Stimulated activated CD8-positive, alpha-beta memory T cell treated with anti-CD3 and anti-CD28 coated beads, Interleukin-4, amount 100 ng/mL, for 48 hours (primary cell): ENCODE data around the gene SMAD1.
A peak's percentile ranks its signal among the peaks of the same experiment; 100 is the strongest.
"Not testable (repeated sequence)": the region's sequence is repeated elsewhere in the genome, so short reads cannot be mapped to it uniquely, and the experiment has no call there.

ENCODE experiments used
- DNase-seq: peaks from one replicate; pipeline ENCODE4 v3.0.0-alpha.2; 2020

The SMAD1 gene

DNA sequence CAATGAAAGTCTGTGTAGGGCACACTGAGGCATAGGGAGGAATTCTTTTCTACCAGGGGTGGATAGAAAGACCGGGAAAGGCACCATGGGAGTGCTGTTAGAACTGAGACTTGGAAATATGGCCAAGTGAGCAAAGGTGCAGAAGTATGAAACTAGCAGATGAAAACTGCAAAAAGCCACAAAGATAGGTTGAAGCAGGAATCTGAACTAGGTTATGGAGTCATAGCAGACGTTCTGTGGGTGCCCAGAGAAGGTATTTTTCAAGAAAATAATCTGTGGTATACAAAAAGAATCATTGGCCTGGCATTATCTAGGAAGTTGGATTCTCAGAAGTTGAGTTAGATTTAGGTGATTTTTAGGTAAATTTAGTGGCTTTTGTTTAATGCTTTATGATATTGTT, 48.5 kb downstream of the SMAD1 start:
- DNase-seq, result no peak

DNA sequence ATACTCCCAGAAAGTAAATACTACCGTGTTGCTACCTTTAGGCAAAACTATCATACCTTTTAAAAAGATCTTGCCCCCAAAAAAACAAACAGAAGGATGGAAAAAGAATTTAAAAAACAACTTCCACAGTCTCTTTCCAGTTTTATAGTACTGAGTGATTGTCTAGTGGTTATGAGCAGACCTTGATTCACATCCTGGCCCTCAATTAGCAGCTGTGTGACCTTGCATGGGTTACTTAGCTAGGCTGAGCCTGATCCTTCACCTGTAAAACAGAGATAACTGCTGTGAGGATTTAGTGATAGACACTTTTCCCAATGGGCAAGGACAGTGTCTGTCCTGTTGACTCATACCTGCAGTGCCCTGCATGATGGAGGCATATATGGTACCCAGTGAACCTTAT, 49.0 kb downstream of the SMAD1 start:
- no peak for DNase-seq

DNA sequence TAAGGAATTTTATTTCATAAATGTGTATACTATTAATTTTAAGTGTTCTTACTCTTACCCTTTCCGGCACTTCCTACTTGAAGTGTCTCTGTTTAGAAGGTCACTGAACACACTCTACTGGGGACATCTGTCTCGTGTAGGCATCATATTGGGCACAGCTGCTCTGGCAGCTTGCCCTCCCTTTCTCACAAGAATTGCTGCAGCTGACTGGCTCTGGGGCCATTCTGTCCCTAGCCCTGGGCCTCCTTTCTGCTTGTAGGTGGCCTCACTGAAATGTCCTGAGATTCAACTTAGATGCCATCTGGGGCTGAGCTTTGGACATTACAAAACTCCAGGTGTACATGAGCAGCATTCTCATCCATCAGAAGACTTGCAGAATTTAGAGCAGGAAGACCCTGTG, 49.6 kb downstream of the SMAD1 start:
- no peak for DNase-seq

DNA sequence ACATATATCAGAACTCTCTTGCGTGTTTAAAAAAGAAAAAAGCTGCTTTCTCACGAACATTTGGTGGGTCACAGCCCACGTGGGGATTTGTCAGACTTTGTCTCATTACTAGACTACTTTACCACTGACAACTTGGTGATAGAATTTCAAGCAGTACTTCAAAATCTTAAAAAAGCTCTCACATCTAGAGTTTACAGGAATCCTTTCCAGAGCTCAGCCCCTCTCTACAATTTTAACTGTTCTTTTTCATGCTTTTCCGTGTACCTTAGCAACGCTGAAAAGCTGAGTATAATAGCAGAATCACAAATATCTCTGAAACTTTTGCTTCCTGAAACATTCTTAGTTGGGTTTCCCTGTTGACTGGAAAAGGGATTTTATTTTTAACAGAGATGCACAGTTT, 50.2 kb downstream of the SMAD1 start:
- no peak for DNase-seq

DNA sequence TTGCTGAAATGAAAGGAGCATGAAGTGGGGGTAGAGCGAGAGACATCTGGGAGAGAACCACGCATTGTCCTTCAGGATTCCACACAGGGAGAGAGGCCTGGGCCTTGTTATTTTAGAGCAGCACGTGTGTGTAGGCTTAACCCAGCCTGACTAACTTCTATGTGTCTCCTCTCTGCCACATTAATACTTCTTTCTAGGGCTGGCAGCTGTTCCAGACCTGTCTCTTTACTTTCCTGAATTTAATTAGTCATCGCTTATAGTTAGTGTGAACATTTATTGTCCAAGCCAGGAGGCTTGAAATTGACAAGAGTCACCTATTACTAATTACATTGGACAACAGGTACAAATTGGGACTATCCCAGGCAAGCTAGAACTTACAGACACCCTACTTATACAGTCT, 51.3 kb downstream of the SMAD1 start:
- no peak for DNase-seq

DNA sequence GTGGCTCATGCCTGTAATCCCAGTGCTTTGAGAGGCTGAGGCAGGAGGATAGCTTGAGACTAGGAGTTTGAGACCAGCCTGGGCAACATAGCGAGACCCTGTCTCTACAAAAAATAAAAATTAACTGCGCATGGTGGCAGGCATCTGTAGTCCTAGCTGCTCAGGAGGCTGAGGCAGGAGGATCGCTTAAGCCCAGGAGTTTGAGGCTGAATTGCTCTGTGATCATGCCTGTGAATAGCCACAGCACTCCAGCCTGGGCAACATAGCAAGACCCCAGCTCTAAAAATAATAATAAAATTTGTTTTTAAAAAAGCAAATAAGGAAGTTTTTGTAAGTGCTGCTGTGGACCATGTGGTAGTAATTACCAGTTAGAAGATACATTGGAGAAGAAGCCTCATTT, 51.8 kb downstream of the SMAD1 start:
- not testable (repeated sequence) for DNase-seq

DNA sequence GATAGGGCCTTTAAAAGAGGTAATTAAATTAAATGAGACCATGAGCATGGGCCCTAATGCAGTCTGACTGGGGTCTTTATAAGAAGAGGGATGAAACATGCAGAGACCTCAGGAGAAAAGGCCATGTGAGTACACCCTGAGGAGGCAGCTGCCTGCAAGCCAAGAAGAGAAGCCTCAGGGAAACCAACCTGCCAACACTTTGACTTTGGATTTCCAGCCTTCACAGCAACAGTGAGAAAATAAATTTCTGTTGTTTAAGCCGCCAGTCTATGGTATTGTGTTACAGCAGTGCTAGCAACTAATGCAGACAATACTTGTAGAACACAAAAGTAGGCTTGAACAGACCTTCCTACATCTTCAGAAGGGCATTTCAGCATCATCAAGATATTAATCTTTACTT, 52.3 kb downstream of the SMAD1 start:
- no peak for DNase-seq

DNA sequence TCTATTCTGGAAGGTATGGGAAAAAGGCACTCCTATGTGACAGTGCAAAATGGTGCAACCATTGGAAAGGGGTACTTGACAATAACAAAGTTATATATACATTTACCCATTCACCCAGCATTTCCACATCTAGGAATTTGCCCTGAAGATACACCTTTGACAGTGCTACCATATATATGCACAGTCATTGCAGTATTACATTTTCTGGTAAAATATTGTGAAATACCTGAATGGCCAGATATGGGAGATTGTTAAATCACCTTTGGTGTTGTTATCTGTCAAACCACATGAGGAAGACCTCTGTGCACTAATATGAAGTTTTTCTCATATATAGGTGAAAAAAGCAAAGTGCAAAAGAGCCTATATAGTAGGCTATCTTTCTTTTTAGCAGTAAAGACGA, 53.5 kb downstream of the SMAD1 start:
- DNase-seq, result no peak

DNA sequence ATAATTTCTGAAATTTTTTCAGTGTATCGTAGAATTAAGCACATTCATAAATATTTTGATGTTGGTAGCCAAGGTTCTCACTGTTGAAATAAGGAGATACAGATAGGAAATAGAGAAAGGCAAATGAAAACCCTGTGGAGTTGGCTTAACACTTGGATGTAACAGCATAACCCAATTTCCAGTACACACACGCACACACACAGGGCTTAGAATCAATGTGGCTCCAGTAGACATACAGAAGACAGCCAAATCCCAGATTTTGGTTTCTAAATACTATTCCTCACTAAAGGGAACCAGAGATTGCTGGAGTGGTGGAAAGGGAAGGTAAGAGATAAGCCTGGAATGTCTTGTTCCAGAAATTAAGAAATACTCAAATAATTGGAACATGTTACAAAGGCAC, 54.4 kb downstream of the SMAD1 start:
- no peak for DNase-seq

DNA sequence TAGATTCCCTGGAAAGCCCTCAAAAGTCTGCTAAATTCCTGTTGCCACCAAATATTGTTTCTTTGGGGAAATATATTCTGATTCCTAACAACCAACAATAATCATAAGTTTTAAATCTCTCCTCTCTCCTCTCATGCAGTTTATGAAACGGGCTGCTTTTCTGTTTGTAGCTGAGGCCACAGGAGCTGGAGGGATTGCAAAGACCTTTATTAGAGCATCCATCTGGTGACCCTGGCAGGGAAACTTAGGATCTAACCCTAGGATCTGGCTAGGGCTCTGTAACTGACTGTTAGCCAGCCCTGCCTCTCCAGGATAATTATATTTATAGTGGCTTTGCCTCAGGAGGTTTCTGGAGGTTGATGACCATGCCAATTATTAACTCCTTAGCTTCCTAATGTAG, 56.9 kb downstream of the SMAD1 start:
- DNase-seq, result no peak

DNA sequence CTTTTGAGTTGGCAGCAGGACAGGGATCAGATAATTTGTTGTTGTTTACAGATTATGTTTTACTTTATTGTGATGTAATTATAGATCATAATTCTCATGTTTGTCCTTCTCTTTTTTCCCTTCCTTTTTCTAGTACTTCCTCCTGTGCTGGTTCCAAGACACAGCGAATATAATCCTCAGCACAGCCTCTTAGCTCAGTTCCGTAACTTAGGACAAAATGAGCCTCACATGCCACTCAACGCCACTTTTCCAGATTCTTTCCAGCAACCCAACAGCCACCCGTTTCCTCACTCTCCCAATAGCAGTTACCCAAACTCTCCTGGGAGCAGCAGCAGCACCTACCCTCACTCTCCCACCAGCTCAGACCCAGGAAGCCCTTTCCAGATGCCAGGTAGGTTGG, 58.0 kb downstream of the SMAD1 start:
- DNase-seq, result no peak

DNA sequence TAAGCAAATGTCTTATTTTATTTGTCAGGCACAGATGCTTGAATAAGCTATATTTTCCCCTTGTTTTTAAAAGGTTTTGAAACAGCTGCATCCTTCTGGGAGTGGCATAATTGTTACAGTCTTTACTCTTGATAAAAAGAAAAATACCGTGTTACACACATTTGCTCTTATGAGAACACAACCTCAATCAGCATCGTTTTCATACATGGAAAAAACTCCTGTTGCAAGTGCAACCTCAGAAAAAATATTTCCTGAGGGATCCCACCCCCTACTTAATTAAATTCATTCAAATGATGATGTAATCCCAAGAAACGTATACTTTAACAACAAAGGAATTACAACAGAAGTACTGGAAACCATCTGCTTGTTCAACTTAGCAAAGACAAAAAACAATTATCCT, 58.6 kb downstream of the SMAD1 start:
- no peak for DNase-seq

DNA sequence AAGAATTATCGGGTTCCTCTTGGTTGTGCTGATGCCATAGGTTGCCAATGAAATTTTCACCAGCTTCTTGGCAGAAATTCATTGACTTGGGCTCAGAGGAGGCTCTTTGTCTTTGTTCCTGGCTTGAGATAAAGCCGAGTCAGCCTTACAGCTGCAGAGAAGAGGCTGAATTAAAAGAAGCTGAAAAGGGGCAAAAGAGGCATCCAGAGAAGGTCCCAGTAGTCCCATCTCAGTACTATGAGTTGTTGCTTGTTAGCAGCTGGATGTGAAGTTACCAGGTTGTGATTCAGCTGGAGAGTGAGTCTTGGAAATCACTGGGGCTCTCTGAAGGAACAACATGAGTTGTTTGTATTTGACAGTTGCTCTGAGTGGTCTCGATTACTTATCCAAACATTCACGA, 59.7 kb downstream of the SMAD1 start:
- DNase-seq, result no peak

DNA sequence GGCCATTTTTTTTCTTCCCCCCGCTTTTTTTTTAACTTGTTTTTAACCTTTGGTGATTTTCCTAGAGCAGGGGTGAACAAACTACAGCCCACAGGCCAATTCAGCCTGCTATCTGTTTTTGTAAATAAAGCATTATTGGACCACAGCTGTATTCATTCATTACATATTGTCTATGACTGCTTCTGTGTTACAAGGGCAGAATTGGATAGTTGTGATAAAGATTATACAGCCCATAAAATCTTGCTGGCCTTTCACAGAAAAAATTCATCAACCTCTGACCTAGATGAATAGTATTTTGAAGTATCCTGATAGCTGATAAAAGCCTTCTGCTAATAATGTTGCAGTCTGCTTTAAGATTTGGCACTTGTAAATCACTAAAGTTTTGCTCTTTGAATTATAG, 63.4 kb downstream of the SMAD1 start:
- DNase-seq, result no peak

DNA sequence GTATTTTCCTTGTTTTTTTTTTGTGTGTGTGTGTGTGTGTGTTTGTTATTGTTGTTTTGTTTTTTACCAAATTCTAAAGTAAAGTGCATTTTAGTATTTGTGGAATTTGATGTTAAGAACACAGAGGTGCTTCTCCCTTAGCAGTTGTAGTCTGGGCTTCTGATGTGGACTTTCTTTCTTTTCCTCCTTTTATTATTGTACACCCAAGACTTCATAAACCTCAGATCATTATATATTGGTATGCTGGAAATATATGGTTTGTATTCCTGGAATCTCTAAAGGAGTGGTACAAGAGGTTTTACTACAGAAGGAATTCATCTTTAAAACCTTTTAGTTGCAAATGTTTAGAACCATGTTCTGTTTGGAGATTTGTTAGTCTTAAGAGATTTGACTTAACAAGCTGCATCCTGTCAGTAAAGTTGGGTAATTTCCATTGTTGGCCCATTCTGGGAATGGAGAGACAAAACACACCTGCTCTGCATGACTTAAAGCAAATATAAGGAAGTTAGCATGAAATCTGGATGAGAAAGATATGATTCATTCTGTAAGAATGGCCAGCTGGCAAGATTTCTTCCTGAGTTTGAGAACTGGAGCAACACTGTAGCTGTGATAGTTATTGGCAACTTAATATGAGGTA, 64.0 kb downstream of the SMAD1 start:
- no peak for DNase-seq

DNA sequence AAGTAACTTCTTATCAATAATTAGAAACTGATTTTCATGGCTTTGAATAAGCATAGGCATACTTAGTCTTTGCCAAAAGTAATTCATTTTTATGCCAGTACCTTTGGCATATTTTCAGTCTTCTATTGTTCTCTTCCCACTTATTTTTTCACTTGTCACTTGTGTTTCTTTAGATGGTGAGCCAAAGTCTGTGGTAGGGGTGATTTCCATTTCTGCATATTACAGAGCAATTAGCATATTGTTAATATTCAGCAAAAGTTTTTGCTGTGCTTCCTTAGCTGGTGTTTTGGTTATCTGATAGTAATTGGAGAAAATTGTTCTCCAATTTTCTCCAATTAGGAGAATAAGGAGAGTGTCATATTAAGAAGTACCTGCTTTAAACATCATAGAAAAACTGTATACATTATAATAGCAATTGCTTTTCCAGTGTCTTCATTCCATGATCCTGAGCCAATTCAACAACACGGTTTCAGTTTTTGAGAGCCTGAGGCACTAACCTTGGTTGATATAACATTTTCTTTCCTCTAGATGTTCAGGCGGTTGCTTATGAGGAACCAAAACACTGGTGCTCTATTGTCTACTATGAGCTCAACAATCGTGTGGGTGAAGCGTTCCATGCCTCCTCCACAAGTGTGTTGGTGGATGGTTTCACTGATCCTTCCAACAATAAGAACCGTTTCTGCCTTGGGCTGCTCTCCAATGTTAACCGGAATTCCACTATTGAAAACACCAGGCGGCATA, 64.7 kb downstream of the SMAD1 start:
- no peak for DNase-seq

DNA sequence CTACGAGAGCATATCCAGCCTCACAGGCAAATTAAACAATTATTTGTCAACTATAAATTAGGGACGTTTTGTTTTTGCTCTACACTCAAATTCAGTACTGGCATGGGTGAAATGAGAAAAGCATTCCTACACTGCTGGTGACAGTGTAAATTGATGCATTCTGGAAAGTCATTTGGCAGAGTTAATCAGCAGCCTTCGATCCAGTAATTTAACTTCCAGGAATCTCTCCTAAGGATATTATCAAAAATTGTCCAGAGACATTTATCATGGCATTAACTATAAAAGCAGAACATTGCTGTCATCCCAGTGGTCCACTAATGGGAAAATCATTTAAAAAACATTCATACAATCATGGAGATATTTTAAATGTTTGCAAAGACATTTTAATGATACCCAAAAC, 70.0 kb downstream of the SMAD1 start:
- no peak for DNase-seq

DNA sequence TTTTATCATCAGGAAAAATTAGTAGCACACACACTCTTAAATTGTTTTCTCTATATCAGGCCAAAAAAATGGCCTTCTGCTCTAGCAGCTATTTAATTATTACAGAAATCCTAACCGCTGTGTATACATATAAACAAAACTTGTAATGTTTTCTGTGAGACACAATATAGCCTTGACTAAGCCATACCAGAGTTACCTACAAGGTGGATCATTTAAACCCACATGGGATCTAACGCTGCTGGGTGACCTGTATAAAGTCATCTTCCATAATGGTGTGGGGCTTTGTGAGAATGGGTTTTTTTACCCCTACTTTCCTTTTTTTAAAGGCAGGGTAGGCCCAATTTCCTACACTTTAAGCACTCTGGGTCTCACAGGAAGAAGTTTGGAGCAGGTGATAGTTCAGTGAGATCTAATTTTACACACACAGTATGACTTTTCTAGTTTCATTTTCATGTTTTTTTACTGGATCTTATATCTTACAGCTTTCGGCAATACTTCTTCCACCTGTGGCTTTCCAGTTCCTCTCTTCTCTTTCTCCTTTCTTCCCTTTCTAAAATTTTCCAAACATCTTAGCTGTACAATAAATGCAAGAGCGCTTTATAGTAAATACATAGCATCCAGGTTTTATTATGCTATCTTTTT, 70.6 kb downstream of the SMAD1 start:
- DNase-seq, result no peak

DNA sequence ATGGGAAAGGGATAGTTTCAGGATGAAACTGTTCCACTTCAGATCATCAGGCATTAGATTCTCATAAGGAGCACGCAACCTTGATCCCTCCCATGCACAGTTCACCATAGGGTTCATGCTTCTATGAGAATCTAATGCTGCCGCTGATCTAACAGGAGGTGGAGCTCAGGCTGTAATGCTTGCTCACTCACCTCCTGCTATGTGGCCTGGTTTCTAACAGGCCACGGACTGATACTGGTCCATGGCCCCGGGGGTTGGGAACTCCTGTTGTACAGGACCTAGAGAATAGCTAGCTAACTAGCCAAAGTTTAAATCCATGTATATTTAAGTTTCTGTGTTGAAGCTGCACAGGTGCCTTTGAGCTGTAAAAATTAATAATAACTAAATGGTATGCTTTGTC, 71.7 kb downstream of the SMAD1 start:
- DNase-seq, result no peak

DNA sequence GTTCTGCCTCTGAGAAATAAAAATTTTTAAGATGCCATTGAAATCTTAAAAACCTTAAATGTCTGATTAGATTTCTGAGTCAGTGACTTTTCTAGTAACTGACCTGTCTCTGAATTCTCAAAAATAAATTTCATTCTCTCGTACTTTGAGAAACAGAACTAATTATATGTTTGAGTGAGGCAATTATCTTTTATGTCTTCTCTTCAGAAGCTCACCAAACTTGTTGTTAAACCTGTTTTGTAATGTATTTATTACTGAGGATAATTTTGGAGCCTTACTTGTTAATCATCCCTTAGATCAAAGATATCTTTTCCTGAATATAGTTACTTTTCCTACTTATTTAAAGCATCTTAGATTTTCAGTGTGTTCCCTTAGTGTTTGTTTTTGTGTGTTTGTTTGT, 73.0 kb downstream of the SMAD1 start:
- no peak for DNase-seq

DNA sequence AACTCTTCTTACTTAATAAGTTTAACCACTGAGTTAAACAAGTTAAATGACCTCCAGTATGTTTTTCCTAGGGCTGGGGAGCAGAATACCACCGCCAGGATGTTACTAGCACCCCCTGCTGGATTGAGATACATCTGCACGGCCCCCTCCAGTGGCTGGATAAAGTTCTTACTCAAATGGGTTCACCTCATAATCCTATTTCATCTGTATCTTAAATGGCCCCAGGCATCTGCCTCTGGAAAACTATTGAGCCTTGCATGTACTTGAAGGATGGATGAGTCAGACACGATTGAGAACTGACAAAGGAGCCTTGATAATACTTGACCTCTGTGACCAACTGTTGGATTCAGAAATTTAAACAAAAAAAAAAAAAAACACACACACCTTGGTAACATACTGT, 76.1 kb downstream of the SMAD1 start:
- peak; percentile 67 for DNase-seq

DNA sequence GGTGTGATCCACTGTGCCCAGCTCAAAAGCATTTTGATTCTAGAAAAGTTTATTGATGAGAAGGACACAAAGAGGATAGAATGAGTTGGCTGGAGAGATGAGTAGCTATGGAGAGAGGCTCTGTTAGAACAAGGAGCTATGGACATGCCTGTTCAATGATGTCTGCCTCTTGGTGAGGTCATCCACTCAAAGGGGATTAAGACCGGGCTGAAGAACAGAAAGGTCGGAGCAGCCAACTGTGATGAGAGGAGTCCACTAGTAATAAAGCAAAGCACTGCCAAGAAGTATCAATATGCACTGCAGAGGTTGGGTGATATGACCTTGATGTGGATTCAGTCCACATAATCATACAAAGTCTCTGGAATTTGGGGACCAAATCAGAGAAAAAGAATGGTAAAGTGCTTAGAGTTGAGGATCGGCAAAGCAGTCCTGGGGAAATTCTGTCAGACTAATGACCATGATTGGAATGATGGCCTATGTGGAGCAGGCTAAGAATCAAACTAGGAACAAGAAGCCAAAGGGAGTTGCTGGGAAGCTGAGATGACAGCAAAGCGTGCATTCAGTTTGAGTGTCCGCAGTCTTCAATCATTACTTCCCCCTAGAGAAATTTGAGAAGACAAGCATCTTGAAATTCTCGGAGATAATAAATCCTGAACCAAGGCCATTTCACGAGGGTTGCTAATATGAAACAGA, 81.8 kb downstream of the SMAD1 start:
- DNase-seq, result no peak

DNA sequence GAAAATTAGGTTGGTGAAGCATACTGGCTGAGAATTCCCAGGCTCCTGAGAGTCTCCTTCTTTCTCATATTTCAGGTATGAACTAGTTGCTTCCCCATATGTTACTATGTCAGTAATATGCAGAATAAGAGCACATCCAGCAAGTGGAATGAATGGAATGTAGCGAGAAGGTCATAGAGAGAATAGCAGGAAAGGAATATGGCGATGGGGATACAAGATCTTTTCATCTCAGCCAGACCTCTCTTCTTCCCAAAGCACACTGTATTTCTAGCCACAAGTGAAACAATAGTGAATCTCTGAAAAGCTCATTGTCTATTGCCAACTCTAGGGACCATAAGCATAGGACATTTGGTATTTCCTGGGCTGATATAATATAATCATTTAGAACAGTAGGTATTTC, 82.9 kb downstream of the SMAD1 start:
- no peak for DNase-seq

DNA sequence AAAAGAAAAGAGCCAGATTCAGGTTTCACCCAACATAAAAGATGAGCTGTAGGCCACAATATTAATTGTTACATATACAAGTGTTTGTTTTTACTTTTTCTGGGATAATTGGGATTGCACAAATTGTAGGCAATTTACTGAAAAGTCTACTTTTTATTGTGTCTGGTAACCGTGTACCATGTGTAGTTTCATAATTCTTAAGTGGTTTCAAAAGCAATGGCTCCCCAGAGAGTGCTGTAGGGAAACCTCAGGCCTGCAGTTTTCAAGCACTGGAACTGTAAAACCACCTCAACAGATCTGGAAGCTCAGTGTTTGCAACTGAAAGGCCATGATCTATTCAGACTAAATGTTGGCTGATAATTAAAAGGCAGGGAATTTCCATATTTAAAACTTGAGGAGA, 83.7 kb downstream of the SMAD1 start:
- DNase-seq, result no peak
